Stomach (tissue), 4 donors: Measurements from ENCODE around the gene SLC25A45.

Experiments
- CTCF ChIP-seq, 7 experiments: fragments of 450-650 bp in 4 of 7; fragments of 200-600 bp in 3 of 7; sonication (generic) in 3 of 7; IDR thresholded peaks; one replicate each; pipeline ENCODE4 v1.5.1; 2016 to 2019; ENCODE audit warnings: antibody characterized with exemption in 7 of 7, control low read depth in 2 of 7, mild to moderate bottlenecking in 1 of 7
- POLR2A ChIP-seq, 4 donors: fragments of 450-650 bp; IDR thresholded peaks; one replicate each; pipeline ENCODE4 v1.6.1; 2016; ENCODE audit warnings: antibody characterized with exemption in 4 of 4, control low read depth in 2 of 4, mild to moderate bottlenecking in 1 of 4, moderate library complexity in 1 of 4

- no peak for TF ChIP-seq CTCF (IDR thresholded peaks at IDR 0.05)
- TF ChIP-seq POLR2A (IDR thresholded peaks at IDR 0.05) = no peak
Measured at GRCh38 chr11:65404210-65404609, 21.8 kb upstream of the SLC25A45 start.
